AG04449 (cell line): ENCODE data around the gene COL26A1.

Experiments
- CTCF ChIA-PET: fragments of 350-600 bp; formaldehyde crosslinking; extraction: SDS; loops from one replicate; lab custom pipeline; 2021; ENCODE audit warnings: antibody characterized with exemption; lab: Yijun Ruan, JAX
- POLR2A ChIA-PET: fragments of 400-600, 350-600 bp; formaldehyde crosslinking; extraction: SDS; loops from one replicate; lab custom pipeline; 2020; ENCODE audit warnings: antibody characterized with exemption, inconsistent platforms; lab: Yijun Ruan, JAX
- DNase-seq: peaks from one replicate; pipeline ENCODE4 v3.0.0-alpha.2; 2010; ENCODE audit warnings: low read depth, low spot score
- H3K4me3 ChIP-seq: 2 replicates; pipeline ENCODE4 v1.5.1; 2011; ENCODE audit warnings: low read depth, mild to moderate bottlenecking, control low read depth, low read length
- TF ChIP-seq, protein P1 (sequence below): IDR thresholded peaks from one replicate; pipeline ENCODE4 v1.5.1; 2011; ENCODE audit warnings: mild to moderate bottlenecking, moderate library complexity, low read length, control low read depth, inconsistent platforms; ENCODE audit not compliant: insufficient read depth; ENCODE audit errors: missing control alignments

The COL26A1 gene

DNA sequence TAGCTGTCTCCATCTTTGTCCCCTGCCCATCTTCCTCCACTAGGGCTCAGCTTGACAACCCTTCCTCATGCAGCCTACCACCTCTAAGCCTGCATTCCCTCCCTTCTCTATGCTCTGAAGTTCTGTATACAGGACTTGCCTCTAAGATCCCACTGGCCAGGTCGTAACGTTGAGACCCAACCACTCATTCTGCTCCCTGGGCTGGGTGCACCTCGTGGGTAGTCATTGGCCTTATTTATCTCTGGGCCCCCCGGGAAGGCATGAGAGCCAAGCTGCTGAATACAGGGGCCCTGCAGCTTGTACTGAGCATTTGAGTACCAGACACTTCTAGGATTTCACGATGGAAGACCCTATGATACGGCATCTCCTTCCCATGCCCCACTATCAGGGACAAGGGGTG, 235.3 kb downstream of the COL26A1 start:
- TF ChIP-seq, protein P1, sequence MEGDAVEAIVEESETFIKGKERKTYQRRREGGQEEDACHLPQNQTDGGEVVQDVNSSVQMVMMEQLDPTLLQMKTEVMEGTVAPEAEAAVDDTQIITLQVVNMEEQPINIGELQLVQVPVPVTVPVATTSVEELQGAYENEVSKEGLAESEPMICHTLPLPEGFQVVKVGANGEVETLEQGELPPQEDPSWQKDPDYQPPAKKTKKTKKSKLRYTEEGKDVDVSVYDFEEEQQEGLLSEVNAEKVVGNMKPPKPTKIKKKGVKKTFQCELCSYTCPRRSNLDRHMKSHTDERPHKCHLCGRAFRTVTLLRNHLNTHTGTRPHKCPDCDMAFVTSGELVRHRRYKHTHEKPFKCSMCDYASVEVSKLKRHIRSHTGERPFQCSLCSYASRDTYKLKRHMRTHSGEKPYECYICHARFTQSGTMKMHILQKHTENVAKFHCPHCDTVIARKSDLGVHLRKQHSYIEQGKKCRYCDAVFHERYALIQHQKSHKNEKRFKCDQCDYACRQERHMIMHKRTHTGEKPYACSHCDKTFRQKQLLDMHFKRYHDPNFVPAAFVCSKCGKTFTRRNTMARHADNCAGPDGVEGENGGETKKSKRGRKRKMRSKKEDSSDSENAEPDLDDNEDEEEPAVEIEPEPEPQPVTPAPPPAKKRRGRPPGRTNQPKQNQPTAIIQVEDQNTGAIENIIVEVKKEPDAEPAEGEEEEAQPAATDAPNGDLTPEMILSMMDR = no peak
- DNase-seq = no peak
- CTCF ChIA-PET = interaction anchor here (3.1 kb wide), 1 partner anchor 55 kb away, joined by 8 read pairs; no protein-coding TSS in a partner anchor
- no peak overlapping the region for H3K4me3 ChIP-seq
- POLR2A ChIA-PET = no interaction called here

DNA sequence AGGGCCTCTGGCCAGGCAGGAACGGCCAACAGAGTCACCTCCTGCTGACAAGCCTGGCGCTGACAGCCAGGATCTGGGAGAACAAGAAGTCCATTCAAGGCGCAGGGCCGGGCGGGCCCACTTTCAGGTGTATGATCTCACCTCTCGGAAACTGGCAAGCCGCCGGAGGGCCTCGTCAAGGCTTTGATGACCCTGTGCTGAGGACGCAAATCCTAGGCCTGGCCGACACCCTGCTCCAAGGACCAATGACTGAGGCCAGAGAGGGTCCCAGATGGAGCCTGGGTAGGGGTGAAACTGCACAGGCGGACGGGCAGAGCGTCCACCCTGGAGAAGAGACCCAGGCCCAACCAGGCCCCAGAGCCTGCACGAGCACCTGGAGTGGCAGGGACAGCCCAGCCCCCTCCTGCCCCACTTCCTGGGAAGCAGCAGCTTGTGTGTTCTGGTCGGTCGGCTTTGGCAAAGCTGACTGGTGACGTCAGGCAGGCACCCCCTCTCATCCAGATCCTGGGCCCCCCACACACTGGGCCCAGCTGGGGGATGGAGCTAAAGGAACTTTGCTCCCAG, 235.8 kb downstream of the COL26A1 start:
- DNase-seq = no peak
- ChIA-PET POLR2A (no interaction called here), CTCF (interaction anchor here (1.0 kb wide), 1 partner anchor 674 kb away, joined by 3 read pairs; no protein-coding TSS in a partner anchor)
- TF ChIP-seq, protein P1 = no peak
- no peak overlapping the region for H3K4me3 ChIP-seq

- ChIA-PET CTCF (interaction anchor here (0.6 to 1.0 kb wide), 2 partner anchors 656 to 674 kb away, joined by 3 read pairs; no protein-coding TSS in a partner anchor), POLR2A (no interaction called here)
- TF ChIP-seq, protein P1 = no peak
- DNase-seq = no peak
- H3K4me3 ChIP-seq = no peak overlapping the region
Measured at GRCh38 chr7:101598986-101599771, 236.5 kb downstream of the COL26A1 start.

DNA sequence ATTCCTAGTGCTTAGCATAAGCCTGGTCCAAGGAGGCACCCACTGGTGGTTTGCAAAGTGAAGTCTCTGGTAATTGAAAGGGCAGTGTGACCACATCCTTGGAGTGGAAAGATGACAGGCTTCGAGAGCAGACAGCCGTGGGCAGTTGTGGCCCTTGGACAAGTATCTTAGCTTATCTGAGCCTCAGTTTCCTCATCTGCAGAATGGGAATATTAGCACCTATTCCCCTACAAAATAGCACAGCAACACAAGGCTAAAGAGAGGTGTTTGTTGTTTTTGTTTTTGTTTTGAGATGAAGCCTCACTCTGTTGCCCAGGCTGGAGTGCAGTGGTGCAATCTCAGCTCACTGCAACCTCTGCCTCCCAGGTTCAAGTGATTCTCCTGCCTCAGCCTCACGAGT, 237.1 kb downstream of the COL26A1 start:
- POLR2A ChIA-PET = no interaction called here
- TF ChIP-seq, protein P1 = no peak
- no peak overlapping the region for H3K4me3 ChIP-seq
- CTCF ChIA-PET = interaction anchor here (0.6 to 6.0 kb wide), 8 partner anchors 9 to 655 kb away, joined by 3 to 58 read pairs (median 4); no protein-coding TSS in a partner anchor
- no peak for DNase-seq

DNA sequence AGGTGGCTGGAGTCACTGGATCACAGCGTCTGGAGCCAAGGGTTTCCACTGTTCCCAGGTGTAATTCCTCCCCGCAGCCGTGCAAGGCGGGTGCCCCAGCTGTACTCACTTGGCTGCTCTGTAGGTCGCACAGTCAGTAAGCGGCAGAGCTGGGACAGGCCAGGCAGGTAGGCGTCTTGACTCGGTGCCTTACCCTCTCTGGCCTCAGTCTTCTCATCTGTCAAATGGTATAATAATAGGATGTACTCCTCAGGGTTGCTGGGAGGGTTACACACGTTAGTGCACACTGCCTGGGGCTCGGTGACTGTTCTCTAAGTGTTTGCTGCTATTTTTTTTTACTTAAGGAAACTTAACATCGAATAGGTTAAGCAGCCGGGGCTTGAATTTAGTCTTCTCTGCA, 239.4 kb downstream of the COL26A1 start:
- no peak overlapping the region for H3K4me3 ChIP-seq
- DNase-seq = no peak
- TF ChIP-seq, protein P1 = no peak
- POLR2A ChIA-PET = no interaction called here
- CTCF ChIA-PET = interaction anchor here (1.0 to 6.0 kb wide), 25 partner anchors 9 to 669 kb away, joined by 3 to 58 read pairs (median 6); no protein-coding TSS in a partner anchor
